Measurements from ENCODE around the gene CTTN.

CTTN gene

GRCh38 chr11:70481625-70482528 lies 83.5 kb downstream of the CTTN start:
- DNase-seq: no peak
- no peak overlapping the region for H3K4me3 Mint-ChIP-seq
- H3K27me3 Mint-ChIP-seq (ENCODE audit: low read depth, poor library complexity): peaks cover 7% of the 10 kb centered on the region
- H3K4me1 Mint-ChIP-seq: peaks cover 15% of the 10 kb centered on the region
- H3K27ac Mint-ChIP-seq: peak overlapping the region; percentile 68
- H3K36me3 Mint-ChIP-seq (ENCODE audit: low read depth): no peaks in the 10 kb centered on the region
- TF ChIP-seq, protein P1, sequence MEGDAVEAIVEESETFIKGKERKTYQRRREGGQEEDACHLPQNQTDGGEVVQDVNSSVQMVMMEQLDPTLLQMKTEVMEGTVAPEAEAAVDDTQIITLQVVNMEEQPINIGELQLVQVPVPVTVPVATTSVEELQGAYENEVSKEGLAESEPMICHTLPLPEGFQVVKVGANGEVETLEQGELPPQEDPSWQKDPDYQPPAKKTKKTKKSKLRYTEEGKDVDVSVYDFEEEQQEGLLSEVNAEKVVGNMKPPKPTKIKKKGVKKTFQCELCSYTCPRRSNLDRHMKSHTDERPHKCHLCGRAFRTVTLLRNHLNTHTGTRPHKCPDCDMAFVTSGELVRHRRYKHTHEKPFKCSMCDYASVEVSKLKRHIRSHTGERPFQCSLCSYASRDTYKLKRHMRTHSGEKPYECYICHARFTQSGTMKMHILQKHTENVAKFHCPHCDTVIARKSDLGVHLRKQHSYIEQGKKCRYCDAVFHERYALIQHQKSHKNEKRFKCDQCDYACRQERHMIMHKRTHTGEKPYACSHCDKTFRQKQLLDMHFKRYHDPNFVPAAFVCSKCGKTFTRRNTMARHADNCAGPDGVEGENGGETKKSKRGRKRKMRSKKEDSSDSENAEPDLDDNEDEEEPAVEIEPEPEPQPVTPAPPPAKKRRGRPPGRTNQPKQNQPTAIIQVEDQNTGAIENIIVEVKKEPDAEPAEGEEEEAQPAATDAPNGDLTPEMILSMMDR (IDR thresholded peaks at IDR 0.05): no peak
- no peaks in the 10 kb centered on the region for H3K9me3 Mint-ChIP-seq

- H3K27ac Mint-ChIP-seq: no peak overlapping the region
- no peak for DNase-seq
- TF ChIP-seq, protein P1 (IDR thresholded peaks at IDR 0.05): no peak
- no peaks in the 10 kb centered on the region for H3K9me3 Mint-ChIP-seq
- no peaks in the 10 kb centered on the region for H3K36me3 Mint-ChIP-seq (ENCODE audit: low read depth)
- peaks cover 8% of the 10 kb centered on the region for H3K4me1 Mint-ChIP-seq
- H3K4me3 Mint-ChIP-seq: no peak overlapping the region
- peaks cover 4% of the 10 kb centered on the region for H3K27me3 Mint-ChIP-seq (ENCODE audit: low read depth, poor library complexity)
Measured at GRCh38 chr11:70482529-70482917, 84.2 kb downstream of the CTTN start.

- DNase-seq: no peak
- TF ChIP-seq, protein P1 (IDR thresholded peaks at IDR 0.05): peak; percentile 19
- Mint-ChIP-seq H3K4me1 (peaks cover under 1% of the 10 kb centered on the region), H3K4me3 (no peak overlapping the region), H3K27me3 (ENCODE audit: low read depth, poor library complexity) (peaks cover 4% of the 10 kb centered on the region), H3K27ac (no peak overlapping the region), H3K36me3 (ENCODE audit: low read depth) (no peaks in the 10 kb centered on the region), H3K9me3 (no peaks in the 10 kb centered on the region)
Measured at GRCh38 chr11:70483077-70483861, 84.9 kb downstream of the CTTN start.

DNA sequence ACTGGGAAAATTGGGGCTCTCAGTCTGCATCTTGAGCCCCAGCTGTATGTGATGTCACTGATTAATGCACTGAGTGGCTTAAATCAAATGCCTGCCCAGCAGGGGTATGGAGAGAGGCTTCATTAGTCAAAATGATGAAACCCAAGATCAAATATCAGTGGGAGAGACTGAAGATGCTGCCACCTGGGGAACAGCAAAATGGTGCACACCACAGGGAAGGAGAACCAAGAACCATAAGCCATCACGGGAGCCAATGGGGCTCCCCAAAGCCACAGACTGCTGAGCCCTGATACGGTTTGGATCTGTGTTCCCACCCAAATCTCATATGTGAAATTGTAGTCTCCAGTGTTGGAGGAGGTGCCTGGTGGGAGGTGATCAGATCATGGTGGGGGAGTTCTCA lies 85.6 kb downstream of the CTTN start:
- TF ChIP-seq, protein P1 (IDR thresholded peaks at IDR 0.05): no peak
- Mint-ChIP-seq H3K4me3 (no peak overlapping the region), H3K27ac (no peak overlapping the region), H3K27me3 (ENCODE audit: low read depth, poor library complexity) (peaks cover 4% of the 10 kb centered on the region), H3K9me3 (peaks cover 5% of the 10 kb centered on the region), H3K4me1 (no peaks in the 10 kb centered on the region), H3K36me3 (ENCODE audit: low read depth) (no peaks in the 10 kb centered on the region)
- DNase-seq: no peak

- Mint-ChIP-seq H3K9me3 (peaks cover 12% of the 10 kb centered on the region), H3K27ac (no peak overlapping the region), H3K36me3 (ENCODE audit: low read depth) (no peaks in the 10 kb centered on the region), H3K4me1 (no peaks in the 10 kb centered on the region), H3K27me3 (ENCODE audit: low read depth, poor library complexity) (peaks cover 4% of the 10 kb centered on the region), H3K4me3 (no peak overlapping the region)
- TF ChIP-seq, protein P1 (IDR thresholded peaks at IDR 0.05): no peak
- no peak for DNase-seq
Measured at GRCh38 chr11:70485326-70486025, 87.1 kb downstream of the CTTN start.

Data from nephron progenitor cell (in vitro differentiated cells).